H1 (cell line): ENCODE data around the gene TET1. TPM values are rescaled to one million over a fixed set of nuclear protein-coding genes. Genes with fewer than 3 reads are reported as not detected.

ENCODE experiments used
- CTCF ChIA-PET: fragments of 300-600 bp; sonication (Branson Sonifier 250); formaldehyde crosslinking; loops from one replicate; lab custom pipeline; 2021; ENCODE audit not compliant: partially characterized antibody; lab: Charles Lee
- POLR2A ChIA-PET: fragments of 300-600 bp; sonication (Branson Sonifier 250); formaldehyde crosslinking; loops from one replicate; lab custom pipeline; 2021; ENCODE audit warnings: inconsistent platforms; ENCODE audit not compliant: partially characterized antibody; lab: Charles Lee
- DNase-seq, 2 experiments: peaks; one replicate each; pipeline versions ENCODE4 v3.0.0 to v3.0.0-alpha.2; 2010 to 2022; ENCODE audit warnings: low spot score in 2 of 2, low read depth in 1 of 2, mixed read lengths in 1 of 2
- FAIRE-seq: peaks from 2 replicates; lab custom pipeline; 2011; peaks lifted over from hg19 to GRCh38; lab: Jason Lieb, UNC
- H2AFZ ChIP-seq: 2 replicates; pipeline ENCODE4 v1.8.1; 2012; ENCODE audit warnings: low read length, inconsistent platforms
- H2AK5ac ChIP-seq: 2 replicates; pipeline ENCODE4 v1.6.1; 2013; ENCODE audit warnings: low read depth, low read length
- H2BK120ac ChIP-seq: replicated peaks from 2 replicates; pipeline ENCODE3; 2013; ENCODE audit warnings: low read depth, low read length, inconsistent platforms
- H2BK12ac ChIP-seq: 2 replicates; pipeline ENCODE4 v1.6.1; 2013; ENCODE audit warnings: low read depth, low read length
- H2BK15ac ChIP-seq: 2 replicates; pipeline ENCODE4 v1.6.1; 2013; ENCODE audit warnings: low read length
- H2BK20ac ChIP-seq: 2 replicates; pipeline ENCODE4 v1.6.1; 2013; ENCODE audit warnings: low read length
- H2BK5ac ChIP-seq: 2 replicates; pipeline ENCODE4 v1.6.1; 2013; ENCODE audit warnings: low read depth, low read length
- H3K14ac ChIP-seq: 2 replicates; pipeline ENCODE4 v1.6.1; 2013; ENCODE audit warnings: inconsistent platforms; ENCODE audit not compliant: insufficient read length
- H3K18ac ChIP-seq: 2 replicates; pipeline ENCODE4 v1.6.1; 2013; ENCODE audit warnings: low read length; ENCODE audit errors: extremely low read depth
- H3K23ac ChIP-seq: 2 replicates; pipeline ENCODE4 v1.6.1; 2013; ENCODE audit warnings: inconsistent platforms; ENCODE audit not compliant: insufficient read length
- H3K23me2 ChIP-seq: 2 replicates; pipeline ENCODE4 v1.6.1; 2013; ENCODE audit warnings: low read depth, low read length
- H3K27ac ChIP-seq: 2 replicates; pipeline ENCODE4 v1.6.1; 2011; ENCODE audit warnings: low read depth, low read length, inconsistent platforms
- H3K27me3 ChIP-seq, 4 experiments: replicated peaks in 1 of 4; 1 replicate in 1 of 4; 2 replicates in 3 of 4; pipeline versions ENCODE4 v1.6.1 to v1.8.1; 2011 to 2013; ENCODE audit warnings: low read length in 3 of 4, mild to moderate bottlenecking in 3 of 4, inconsistent platforms in 2 of 4, mixed read lengths in 2 of 4, moderate library complexity in 1 of 4; ENCODE audit not compliant: control insufficient read depth in 3 of 4, insufficient read depth in 3 of 4; ENCODE audit errors: extremely low read depth in 1 of 4
- H3K36me3 ChIP-seq, 4 experiments: 2 replicates each; pipeline versions ENCODE4 v1.6.1 to v1.8.1; 2011 to 2013; ENCODE audit warnings: mild to moderate bottlenecking in 4 of 4, low read length in 3 of 4, moderate library complexity in 2 of 4, control low read depth in 1 of 4, inconsistent platforms in 1 of 4; ENCODE audit not compliant: insufficient read depth in 4 of 4, control insufficient read depth in 2 of 4
- H3K4ac ChIP-seq: replicated peaks from 2 replicates; pipeline ENCODE3; 2013; ENCODE audit warnings: low read length, low read depth, mixed read lengths, inconsistent platforms; ENCODE audit not compliant: insufficient read length
- H3K4me1 ChIP-seq, 4 experiments: replicated peaks in 1 of 4; 1 replicate in 1 of 4; 2 replicates in 3 of 4; pipeline versions ENCODE4 v1.6.1 to v1.8.1; 2011 to 2013; ENCODE audit warnings: low read length in 3 of 4, inconsistent platforms in 2 of 4, mixed read lengths in 1 of 4; ENCODE audit not compliant: insufficient read depth in 4 of 4, control insufficient read depth in 3 of 4
- H3K4me2 ChIP-seq, 2 experiments: 2 replicates each; pipeline versions ENCODE4 v1.6.1 to v1.8.1; 2011 to 2013; ENCODE audit warnings: low read depth in 2 of 2, low read length in 2 of 2, control low read depth in 1 of 2, inconsistent platforms in 1 of 2, mild to moderate bottlenecking in 1 of 2; ENCODE audit not compliant: insufficient read depth in 1 of 2
- H3K4me3 ChIP-seq, 4 experiments: fragments of 200-600, 300-600 bp in 1 of 4; sonication (generic), shearing (Covaris generic), sonication (Bioruptor Twin) in 1 of 4; 2 replicates each; pipeline versions ENCODE4 v1.5.1 to v1.8.1; 2011 to 2016; ENCODE audit warnings: low read length in 4 of 4, low read depth in 3 of 4, control low read depth in 2 of 4, inconsistent platforms in 2 of 4, mild to moderate bottlenecking in 2 of 4, mixed read lengths in 1 of 4, moderate library complexity in 1 of 4; ENCODE audit not compliant: insufficient read depth in 2 of 4; ENCODE audit errors: extremely low read depth in 1 of 4
- H3K56ac ChIP-seq: replicated peaks from 2 replicates; pipeline ENCODE3; 2013; ENCODE audit warnings: low read depth, mild to moderate bottlenecking, mixed read lengths, low read length, inconsistent platforms; ENCODE audit not compliant: insufficient read length
- H3K79me1 ChIP-seq: 2 replicates; pipeline ENCODE4 v1.6.1; 2013; ENCODE audit warnings: low read depth, low read length, control low read depth
- H3K79me2 ChIP-seq, 2 experiments: 2 replicates each; pipeline versions ENCODE4 v1.6.1 to v1.8.1; 2012 to 2013; ENCODE audit warnings: low read length in 2 of 2, mild to moderate bottlenecking in 2 of 2, inconsistent platforms in 1 of 2; ENCODE audit not compliant: insufficient read depth in 2 of 2, control insufficient read depth in 1 of 2
- H3K9ac ChIP-seq, 4 experiments: replicated peaks in 1 of 4; 1 replicate in 1 of 4; 2 replicates in 3 of 4; pipeline versions ENCODE4 v1.6.1 to v1.8.1; 2011 to 2013; ENCODE audit warnings: low read depth in 3 of 4, low read length in 3 of 4, control low read depth in 2 of 4, mild to moderate bottlenecking in 2 of 4, moderate library complexity in 2 of 4, inconsistent platforms in 1 of 4; ENCODE audit errors: extremely low read depth in 1 of 4
- H3K9me3 ChIP-seq, 2 experiments: 2 replicates each; pipeline versions ENCODE4 v1.6.1 to v1.8.1; 2012 to 2013; ENCODE audit warnings: mild to moderate bottlenecking in 2 of 2, moderate library complexity in 2 of 2, control low read depth in 1 of 2, inconsistent platforms in 1 of 2, low read depth in 1 of 2, low read length in 1 of 2, mixed read lengths in 1 of 2; ENCODE audit not compliant: insufficient read depth in 2 of 2
- H4K20me1 ChIP-seq, 2 experiments: replicated peaks in 1 of 2; 2 replicates each; pipeline versions ENCODE3 to v1.8.1; 2011 to 2013; ENCODE audit warnings: inconsistent platforms in 2 of 2, low read length in 2 of 2, mild to moderate bottlenecking in 1 of 2; ENCODE audit not compliant: insufficient read depth in 2 of 2, control insufficient read depth in 1 of 2
- H4K5ac ChIP-seq: 2 replicates; pipeline ENCODE4 v1.6.1; 2013; ENCODE audit warnings: low read length, low read depth, mixed read lengths, inconsistent platforms; ENCODE audit not compliant: insufficient read length
- H4K8ac ChIP-seq: 2 replicates; pipeline ENCODE4 v1.8.0; 2013; ENCODE audit warnings: mild to moderate bottlenecking, moderate library complexity, low read length, inconsistent platforms; ENCODE audit not compliant: insufficient read depth; ENCODE audit errors: extremely low read depth
- H4K91ac ChIP-seq: replicated peaks from 2 replicates; pipeline ENCODE3; 2013; ENCODE audit warnings: low read length, mixed read lengths, inconsistent platforms; ENCODE audit not compliant: insufficient read length
- ATF3 ChIP-seq: IDR thresholded peaks from 2 replicates; pipeline ENCODE4 v1.6.1; 2011; ENCODE audit warnings: low read depth, mild to moderate bottlenecking, low read length; ENCODE audit not compliant: insufficient read depth
- CEBPB ChIP-seq: IDR thresholded peaks from 2 replicates; pipeline ENCODE4 v1.6.1; 2012; ENCODE audit warnings: low read depth, low read length
- CTCF ChIP-seq, 3 experiments: IDR thresholded peaks; 1 replicate in 2 of 3; 2 replicates in 1 of 3; pipeline versions ENCODE4 v1.5.1 to v1.6.1; 2011; ENCODE audit warnings: low read length in 3 of 3, mild to moderate bottlenecking in 3 of 3, inconsistent platforms in 2 of 3, low read depth in 1 of 3, moderate library complexity in 1 of 3; ENCODE audit not compliant: insufficient read depth in 1 of 3; ENCODE audit errors: control extremely low read depth in 1 of 3
- HDAC2 ChIP-seq, 2 experiments: fragments of 300-600 bp in 1 of 2; sonication (generic) in 1 of 2; IDR thresholded peaks; 2 replicates each; pipeline ENCODE4 v1.6.1; 2011 to 2012; ENCODE audit warnings: low read depth in 2 of 2, low read length in 2 of 2, mild to moderate bottlenecking in 2 of 2, moderate library complexity in 2 of 2, borderline replicate concordance in 1 of 2, inconsistent platforms in 1 of 2
- HDAC6 ChIP-seq: IDR thresholded peaks from one replicate; pipeline ENCODE4 v1.7.1; 2012; ENCODE audit warnings: low read depth, mild to moderate bottlenecking, inconsistent platforms, low read length, moderate library complexity
- KDM5A ChIP-seq: fragments of 200-600 bp; IDR thresholded peaks from 2 replicates; pipeline ENCODE4 v1.7.1; 2012; ENCODE audit warnings: mild to moderate bottlenecking, low read length, inconsistent platforms, mixed read lengths
- RBBP5 ChIP-seq: IDR thresholded peaks from 2 replicates; pipeline ENCODE4 v1.7.1; 2012; ENCODE audit warnings: low read depth, mild to moderate bottlenecking, inconsistent platforms, low read length, moderate library complexity, borderline replicate concordance
- SP1 ChIP-seq: IDR thresholded peaks from 2 replicates; pipeline ENCODE4 v1.6.1; 2011; ENCODE audit warnings: low read depth, low read length
- SP4 ChIP-seq: IDR thresholded peaks from 2 replicates; pipeline ENCODE4 v1.6.1; 2012; ENCODE audit warnings: low read length, inconsistent platforms
- SRF ChIP-seq: IDR thresholded peaks from 2 replicates; pipeline ENCODE4 v1.6.1; 2011; ENCODE audit warnings: mild to moderate bottlenecking, low read depth, low read length, moderate library complexity
- SUZ12 ChIP-seq: fragments of 200-600 bp; sonication (generic); IDR thresholded peaks from 2 replicates; pipeline ENCODE4 v1.6.1; 2012; ENCODE audit warnings: mild to moderate bottlenecking, inconsistent platforms, low read length, moderate library complexity, mixed read lengths
- TAF1 ChIP-seq: IDR thresholded peaks from 2 replicates; pipeline ENCODE4 v1.6.1; 2011; ENCODE audit warnings: mild to moderate bottlenecking, low read depth, low read length
- WGBS, 2 experiments: shearing (Covaris generic) in 1 of 2; methylation state at CpG; one replicate each; pipeline versions ENCODE4 v1.1.6 to v1.1.7; 2013 to 2015; ENCODE audit warnings: low lambda C conversion rate in 2 of 2, mixed read lengths in 2 of 2, inconsistent platforms in 1 of 2, low coverage in 1 of 2, missing lambda C conversion rate in 1 of 2; ENCODE audit not compliant: insufficient replicate concordance in 2 of 2, insufficient coverage in 1 of 2, insufficient read length in 1 of 2; ENCODE audit errors: extremely low coverage in 1 of 2, missing lambda C conversion rate in 1 of 2; 5-methylcytosine and 5-hydroxymethylcytosine counted together
- polyA plus RNA-seq, 7 experiments: library from polyadenylated mRNA; depleted of rRNA in 3 of 7; stranded (reverse) in 5 of 7; unstranded in 2 of 7; fragments of >200 nt in 5 of 7; fragments of 200-250 nt in 2 of 7; gene quantifications; 1 replicate in 5 of 7; 2 replicates in 1 of 7; 4 replicates in 1 of 7; pipeline versions ENCODE4 v1.2.1 to v1.2.3, GENCODE V29; 2011 to 2013; ENCODE audit warnings: missing spikeins in 2 of 7, mixed read lengths in 2 of 7
- total RNA-seq: library from RNA; stranded (reverse); fragmentation: NEBNext Ultra II Directional; extraction: Animal tissue kit (Norgen Biotek cat#: 25700); gene quantifications from 2 replicates; pipeline ENCODE4 v1.2.1, GENCODE V29; 2021

Gene TET1
- total and polyA plus RNA-seq, 2 of the 8 experiments (the other 6 are each of a cell fraction or from before 2014, with no cell fraction given) = 15.2 to 69.3 TPM

GRCh38 chr10:68665841-68666240, 105.7 kb downstream of the TET1 start:
- FAIRE-seq (no peak), DNase-seq (no peak)
- H3K4me3 ChIP-seq = no peak overlapping the region
- H3K36me3 ChIP-seq = peaks cover 0 to 41% (median 16%) of the 10 kb centered on the region in 4 experiments; a peak in 5 of 8 replicates
- no peak overlapping the region for H2AK5ac ChIP-seq
- H2BK20ac ChIP-seq = no peak overlapping the region
- H3K79me2 ChIP-seq = peaks cover 0 to 3% of the 10 kb centered on the region in 2 experiments; a peak in 1 of 4 replicates
- H3K79me1 ChIP-seq = no peaks in the 10 kb centered on the region
- H4K5ac ChIP-seq = no peak overlapping the region
- no peak overlapping the region for H3K18ac ChIP-seq
- H3K4me1 ChIP-seq = no peaks in the 10 kb centered on the region
- H3K27ac ChIP-seq = no peak overlapping the region
- H3K23me2 ChIP-seq = no peaks in the 10 kb centered on the region
- no peak overlapping the region for H2BK120ac ChIP-seq
- no peak overlapping the region for H3K14ac ChIP-seq
- no peak overlapping the region for H2BK5ac ChIP-seq
- no peak overlapping the region for H3K4ac ChIP-seq
- H2BK15ac ChIP-seq = no peak overlapping the region
- H4K91ac ChIP-seq = no peak overlapping the region
- no peak overlapping the region for H3K4me2 ChIP-seq
- H2AFZ ChIP-seq = no peak overlapping the region
- H3K27me3 ChIP-seq = no peaks in the 10 kb centered on the region
- 89% methylated on average over 2 of the region's 2 CpGs; no CpG with 5 or more reads in 1 of the 2 experiments for WGBS, 2 experiments
- no peak overlapping the region for H2BK12ac ChIP-seq
- CTCF ChIA-PET = no interaction called here
- peaks cover 0 to 1% of the 10 kb centered on the region in 2 experiments for H4K20me1 ChIP-seq
- no peaks in the 10 kb centered on the region for H3K9me3 ChIP-seq
- no peak overlapping the region for H3K23ac ChIP-seq
- no peak overlapping the region for H4K8ac ChIP-seq
- no peak overlapping the region for H3K9ac ChIP-seq
- H3K56ac ChIP-seq = no peak overlapping the region
- POLR2A ChIA-PET = no interaction called here
- TF ChIP-seq HDAC2 (IDR thresholded peaks at IDR 0.05; ENCODE audit: borderline replicate concordance in 1 of 2, low read depth in 2 of 2, low read length in 2 of 2) (no peak), SP1 (no peak), TAF1 (no peak), ATF3 (no peak), HDAC6 (no peak), SP4 (no peak), KDM5A (no peak), CEBPB (no peak), SRF (no peak), CTCF (IDR thresholded peaks at IDR 0.05; ENCODE audit: control extremely low read depth in 1 of 3, insufficient read depth in 1 of 3, low read depth in 1 of 3, low read length in 3 of 3) (no peak), SUZ12 (no peak), RBBP5 (no peak)
